ENCODE results near the gene CCNY.

- TF ChIP-seq CTCF (IDR thresholded peaks at IDR 0.05) = no peak
- no peak for TF ChIP-seq POLR2A (IDR thresholded peaks at IDR 0.05)
Measured at GRCh38 chr10:35463105-35463867, 127.0 kb downstream of the CCNY start.
